CD4-positive, alpha-beta T cell treated with Interleukin-6 at 100 ng/mL for 8 hours (primary cell): ENCODE measurements around the gene TLK1.
A peak's percentile ranks its signal among the peaks of the same experiment; 100 is the strongest.
"Not testable (repeated sequence)": the region's sequence is repeated elsewhere in the genome, so short reads cannot be mapped to it uniquely, and the experiment has no call there.

ENCODE experiments used
- DNase-seq: peaks from one replicate; pipeline ENCODE4 v3.0.0-alpha.2; 2020; ENCODE audit warnings: mixed read lengths, low spot score

Gene TLK1

GRCh38 chr2:171083451-171083850, 77.2 kb downstream of the TLK1 start:
- no peak for DNase-seq

GRCh38 chr2:171081649-171082111, 79.0 kb downstream of the TLK1 start:
- peak; percentile 40 for DNase-seq

- no peak for DNase-seq
Measured at GRCh38 chr2:171080607-171081006, 80.1 kb downstream of the TLK1 start.

DNA sequence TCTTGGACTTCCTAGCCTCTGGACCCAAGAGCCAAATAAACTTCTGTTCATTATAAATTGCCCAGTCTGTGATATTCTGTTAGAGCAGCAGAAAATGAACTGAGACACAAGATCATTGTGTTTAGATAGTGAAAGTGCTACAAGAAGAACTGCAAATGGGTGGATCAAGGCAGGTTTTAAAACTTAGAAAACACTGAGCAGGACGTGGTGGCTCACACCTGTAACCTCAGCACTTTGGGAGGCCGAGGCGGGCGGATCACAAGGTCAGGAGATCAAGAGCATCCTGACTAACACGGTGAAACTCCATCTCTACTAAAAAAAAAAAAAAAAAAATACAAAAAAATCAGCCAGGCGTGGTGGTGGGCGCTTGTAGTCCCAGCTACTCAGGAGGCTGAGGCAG, 84.3 kb downstream of the TLK1 start:
- DNase-seq = not testable (repeated sequence)

DNA sequence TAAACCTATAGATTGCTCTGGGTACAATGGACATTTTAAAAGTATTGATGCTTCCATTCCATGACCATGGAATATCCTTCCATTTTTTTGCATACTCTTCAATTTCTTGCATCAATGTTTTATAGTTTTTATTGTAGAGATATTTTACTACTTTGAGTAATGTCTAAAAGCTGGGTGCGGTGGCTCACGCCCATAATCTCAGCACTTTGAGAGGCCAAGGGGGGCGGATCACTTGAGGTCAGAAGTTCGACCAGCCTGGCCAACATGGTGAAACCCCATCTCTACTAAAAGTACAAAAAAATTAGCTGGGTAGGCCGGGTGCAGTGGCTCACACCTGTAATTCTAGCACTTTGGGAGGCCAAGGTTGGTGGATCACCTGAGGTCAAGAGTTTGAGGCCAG, 88.5 kb downstream of the TLK1 start:
- no peak for DNase-seq

GRCh38 chr2:171069286-171069956, 91.3 kb downstream of the TLK1 start:
- no peak for DNase-seq

DNA sequence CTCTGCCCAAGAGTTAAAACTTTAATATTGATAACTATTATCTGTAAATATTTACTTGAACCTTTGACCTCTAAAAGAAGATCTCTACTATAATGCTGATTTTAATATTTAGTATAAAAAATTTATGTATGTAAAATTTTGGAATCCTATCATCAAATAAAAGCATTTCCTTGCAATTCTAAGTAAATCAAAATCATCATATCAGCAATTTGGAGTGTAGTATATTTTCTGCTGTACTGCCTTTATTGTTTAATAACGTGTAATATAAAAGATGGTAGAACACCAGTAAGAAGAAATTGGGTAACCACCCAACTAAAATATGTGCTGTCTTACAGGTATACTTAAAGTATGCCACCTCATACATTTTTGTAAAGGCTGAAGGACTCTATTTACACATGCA, 94.6 kb downstream of the TLK1 start:
- DNase-seq = no peak

DNA sequence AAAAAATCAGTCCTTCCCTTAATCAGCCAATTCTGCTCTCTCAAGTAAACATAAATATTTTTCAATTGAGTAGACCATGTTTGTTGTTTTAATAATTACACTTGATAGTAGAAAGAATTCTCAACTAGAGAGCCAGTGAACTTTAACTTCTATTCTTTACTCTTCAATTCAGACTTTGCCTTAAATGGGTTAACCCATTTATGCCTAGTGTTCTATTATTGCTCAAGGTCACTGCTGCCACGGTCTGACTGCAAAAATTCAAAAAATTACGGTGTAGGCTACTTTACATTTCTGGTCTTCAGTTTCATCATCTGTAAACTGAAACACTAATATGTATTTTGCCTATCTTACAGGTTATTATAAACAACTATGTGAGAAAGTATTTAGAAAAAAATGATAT, 103.1 kb downstream of the TLK1 start:
- DNase-seq = no peak

DNA sequence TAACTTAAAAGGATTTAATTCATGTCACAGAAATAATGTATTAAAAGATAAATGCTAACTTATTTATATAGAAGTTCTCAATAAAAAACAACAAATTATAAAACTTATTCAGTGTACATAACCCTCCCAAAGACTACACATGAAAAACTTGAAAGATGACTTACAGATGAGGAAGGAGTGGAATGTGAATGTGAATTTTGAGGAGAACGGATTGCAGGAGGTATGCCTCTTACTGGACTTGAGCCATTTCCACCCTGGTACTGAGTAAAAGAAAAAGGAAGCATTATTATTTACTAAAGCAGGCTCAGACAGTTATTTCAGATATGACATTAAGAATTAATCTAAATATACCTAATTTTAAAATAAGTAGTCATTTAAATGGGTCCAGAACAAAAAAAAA, 104.4 kb downstream of the TLK1 start:
- no peak for DNase-seq

- DNase-seq = no peak
Measured at GRCh38 chr2:171049691-171050090, 111.0 kb downstream of the TLK1 start.

- DNase-seq = no peak
Measured at GRCh38 chr2:171046048-171046560, 114.6 kb downstream of the TLK1 start.

- peak; percentile 2 for DNase-seq
Measured at GRCh38 chr2:171044416-171044815, 116.3 kb downstream of the TLK1 start.

DNA sequence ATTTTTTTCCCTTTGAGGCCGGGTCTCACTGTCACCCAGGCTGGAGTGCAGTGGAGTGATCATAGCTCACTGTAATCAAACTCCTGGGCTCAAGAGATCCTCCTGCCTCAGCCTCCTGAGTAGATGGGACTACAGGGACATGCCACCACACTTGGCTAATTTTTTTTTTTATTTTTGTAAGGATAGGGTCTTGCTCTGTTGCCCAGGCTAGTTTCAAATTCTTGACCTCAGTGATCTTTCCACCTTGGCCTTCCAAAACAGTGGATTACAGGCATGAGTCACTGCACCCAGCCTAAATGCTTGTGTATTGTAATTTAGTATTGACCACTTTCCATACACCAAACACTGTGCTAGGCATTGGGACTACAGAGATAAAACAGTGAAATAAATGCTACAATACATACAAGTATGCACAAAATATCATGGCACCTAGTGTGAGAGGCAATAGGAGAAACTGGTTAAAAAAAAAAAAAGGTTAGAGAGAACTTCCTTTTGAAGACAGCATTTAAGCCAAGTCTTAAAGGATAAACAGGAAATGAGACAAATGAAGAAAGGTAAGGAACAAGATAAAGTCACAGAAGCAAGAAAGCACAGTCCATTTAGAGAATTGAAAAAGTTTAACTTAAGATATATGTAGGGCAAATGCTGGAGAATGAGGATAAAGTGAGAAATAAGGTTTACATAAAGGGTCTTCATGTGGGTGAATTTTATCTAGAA, 118.3 kb downstream of the TLK1 start:
- no peak for DNase-seq

DNA sequence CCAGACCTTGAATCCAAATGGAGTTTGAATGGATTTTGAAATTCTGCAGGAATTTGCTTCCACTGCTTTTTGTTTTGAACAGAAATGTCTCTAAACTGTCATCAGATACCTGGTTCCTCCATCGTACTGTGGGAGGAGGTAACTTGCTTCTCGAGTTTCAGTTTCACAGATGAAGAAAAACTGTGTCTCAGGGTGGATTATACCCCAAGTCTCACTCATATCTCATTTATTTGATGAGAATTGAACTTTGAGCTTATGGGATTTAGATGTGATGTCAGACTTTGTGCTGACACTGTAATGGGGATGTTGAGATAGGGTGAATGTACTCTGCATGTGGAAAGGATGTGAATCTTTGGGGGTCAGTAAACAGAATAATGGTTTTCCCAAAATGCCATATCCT, 124.2 kb downstream of the TLK1 start:
- DNase-seq = no peak

GRCh38 chr2:171034315-171034714, 126.4 kb downstream of the TLK1 start:
- DNase-seq = no peak

- no peak for DNase-seq
Measured at GRCh38 chr2:171025214-171025613, 135.5 kb downstream of the TLK1 start.

DNA sequence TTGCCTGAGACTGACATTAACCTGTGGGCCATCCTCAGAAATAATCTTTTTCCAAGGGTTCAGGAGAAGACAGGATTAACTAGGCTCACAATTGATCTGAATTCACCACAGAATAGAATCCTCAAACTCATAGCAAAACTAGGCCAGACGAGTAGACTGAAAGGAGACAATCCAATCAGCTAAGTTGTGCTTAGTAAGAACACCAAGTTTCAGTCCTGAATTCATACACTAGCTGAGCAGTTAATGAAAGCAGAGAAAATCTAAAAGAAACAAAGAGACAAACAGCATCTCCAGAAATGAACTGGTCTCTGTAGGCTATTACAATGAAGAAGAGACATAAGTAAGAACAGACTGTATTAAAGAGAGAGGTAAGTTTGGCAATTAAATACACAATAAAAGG, 142.2 kb downstream of the TLK1 start:
- DNase-seq = no peak

DNA sequence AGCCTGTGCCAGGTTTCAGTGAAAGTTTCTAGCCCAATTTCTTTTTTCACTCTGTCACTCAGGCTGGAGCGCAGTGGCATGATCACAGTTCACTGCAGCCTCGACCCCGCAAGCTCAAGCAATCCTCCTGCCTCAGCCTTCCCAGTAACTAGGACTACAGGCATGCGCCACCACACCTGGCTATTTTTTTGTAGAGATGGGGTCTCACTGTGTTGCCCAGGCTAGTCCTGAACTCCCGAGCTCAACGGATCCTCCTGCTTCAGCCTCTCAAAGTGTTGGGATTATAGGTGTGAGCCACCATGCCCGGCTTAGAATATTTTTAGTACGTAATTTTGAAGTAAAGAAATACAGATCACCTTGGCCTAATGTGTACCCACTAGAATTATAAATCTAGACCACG, 144.6 kb downstream of the TLK1 start:
- DNase-seq = no peak

GRCh38 chr2:171013851-171014250, 146.8 kb downstream of the TLK1 start:
- DNase-seq = no peak

DNA sequence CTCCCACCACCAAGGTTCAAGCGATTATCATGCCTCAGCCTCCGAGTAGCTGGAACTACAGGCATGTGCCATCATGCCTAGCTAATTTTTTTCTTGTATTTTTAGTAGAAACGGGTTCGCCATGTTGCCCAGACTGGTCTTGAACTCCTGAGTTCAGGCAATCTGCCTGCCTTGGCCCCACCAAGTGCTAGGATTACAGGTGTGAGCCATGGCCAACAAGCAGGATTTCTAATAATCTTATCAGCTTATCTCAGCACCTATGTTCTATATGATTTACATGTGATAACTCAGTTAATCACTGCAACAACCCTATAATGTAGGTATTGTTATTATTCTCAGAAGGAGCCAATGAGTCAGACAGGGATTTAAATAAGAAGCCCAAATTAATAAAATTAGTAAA, 151.3 kb downstream of the TLK1 start:
- DNase-seq = no peak

- DNase-seq = no peak
Measured at GRCh38 chr2:171008550-171009205, 152.0 kb downstream of the TLK1 start.

- no peak for DNase-seq
Measured at GRCh38 chr2:171004833-171005232, 155.9 kb downstream of the TLK1 start.

- no peak for DNase-seq
Measured at GRCh38 chr2:171004363-171004762, 156.3 kb downstream of the TLK1 start.
